Stimulated activated CD4-positive, alpha-beta T cell treated with anti-CD3 and anti-CD28 coated beads, Interleukin-4, amount 100 ng/mL, for 4 hours (primary cell): ENCODE measurements around the gene PWP2.
"Not testable (repeated sequence)": the region's sequence is repeated elsewhere in the genome, so short reads cannot be mapped to it uniquely, and the experiment has no call there.

Source experiments
- DNase-seq, 2 experiments: peaks; one replicate each; pipeline ENCODE4 v3.0.0-alpha.2; 2020

PWP2 gene

GRCh38 chr21:44167527-44167926, 60.3 kb downstream of the PWP2 start:
- DNase-seq, result not testable (repeated sequence)

GRCh38 chr21:44170326-44170725, 63.1 kb downstream of the PWP2 start:
- not testable (repeated sequence) for DNase-seq

- DNase-seq, result not testable (repeated sequence)
Observed at GRCh38 chr21:44170863-44171262, 63.7 kb downstream of the PWP2 start.

- not testable (repeated sequence) for DNase-seq
Observed at GRCh38 chr21:44171962-44172572, 64.9 kb downstream of the PWP2 start.

- DNase-seq, result not testable (repeated sequence)
Observed at GRCh38 chr21:44172741-44173140, 65.5 kb downstream of the PWP2 start.

GRCh38 chr21:44175189-44175588, 68.0 kb downstream of the PWP2 start:
- DNase-seq, result not testable (repeated sequence)

GRCh38 chr21:44176127-44176526, 68.9 kb downstream of the PWP2 start:
- DNase-seq, result not testable (repeated sequence)
